Neutrophil (primary cell): Measurements from ENCODE around the gene GADD45G.

Source experiments
- H3K27ac ChIP-seq: fragments of 200-600 bp; sonication (generic); 2 replicates; pipeline ENCODE4 v1.5.1; 2016; ENCODE audit warnings: mild to moderate bottlenecking, moderate library complexity
- H3K27me3 ChIP-seq: fragments of 200-600 bp; sonication (generic); 2 replicates; pipeline ENCODE4 v1.6.0; 2016; ENCODE audit warnings: mild to moderate bottlenecking
- H3K36me3 ChIP-seq: fragments of 200-600 bp; sonication (generic); 2 replicates; pipeline ENCODE4 v1.5.1; 2017
- H3K4me1 ChIP-seq, 2 experiments: fragments of 200-600 bp in 1 of 2; sonication (generic) in 1 of 2; 1 replicate in 1 of 2; 2 replicates in 1 of 2; pipeline versions ENCODE4 v1.5.1 to v1.6.1; 2013 to 2016; ENCODE audit warnings: low read depth in 1 of 2, low read length in 1 of 2, mild to moderate bottlenecking in 1 of 2, moderate library complexity in 1 of 2; ENCODE audit not compliant: control insufficient read depth in 1 of 2, insufficient read depth in 1 of 2
- H3K4me3 ChIP-seq, 2 experiments: fragments of 200-600 bp in 1 of 2; sonication (generic) in 1 of 2; 1 replicate in 1 of 2; 2 replicates in 1 of 2; pipeline ENCODE4 v1.5.1; 2013 to 2016; ENCODE audit warnings: low read depth in 1 of 2, low read length in 1 of 2, mild to moderate bottlenecking in 1 of 2, moderate library complexity in 1 of 2
- H3K9me3 ChIP-seq: fragments of 200-600 bp; sonication (generic); 2 replicates; pipeline ENCODE4 v1.5.1; 2016
- TF ChIP-seq, protein P1 (sequence below): fragments of 200-600 bp; sonication (generic); IDR thresholded peaks from 2 replicates; pipeline ENCODE4 v1.5.1; 2016; ENCODE audit warnings: antibody characterized with exemption

The GADD45G gene

GRCh38 chr9:89590415-89590814 lies 14.4 kb upstream of the GADD45G start:
- H3K4me3 ChIP-seq, result no peak overlapping the region
- no peaks in the 10 kb centered on the region for H3K9me3 ChIP-seq
- TF ChIP-seq, protein P1, sequence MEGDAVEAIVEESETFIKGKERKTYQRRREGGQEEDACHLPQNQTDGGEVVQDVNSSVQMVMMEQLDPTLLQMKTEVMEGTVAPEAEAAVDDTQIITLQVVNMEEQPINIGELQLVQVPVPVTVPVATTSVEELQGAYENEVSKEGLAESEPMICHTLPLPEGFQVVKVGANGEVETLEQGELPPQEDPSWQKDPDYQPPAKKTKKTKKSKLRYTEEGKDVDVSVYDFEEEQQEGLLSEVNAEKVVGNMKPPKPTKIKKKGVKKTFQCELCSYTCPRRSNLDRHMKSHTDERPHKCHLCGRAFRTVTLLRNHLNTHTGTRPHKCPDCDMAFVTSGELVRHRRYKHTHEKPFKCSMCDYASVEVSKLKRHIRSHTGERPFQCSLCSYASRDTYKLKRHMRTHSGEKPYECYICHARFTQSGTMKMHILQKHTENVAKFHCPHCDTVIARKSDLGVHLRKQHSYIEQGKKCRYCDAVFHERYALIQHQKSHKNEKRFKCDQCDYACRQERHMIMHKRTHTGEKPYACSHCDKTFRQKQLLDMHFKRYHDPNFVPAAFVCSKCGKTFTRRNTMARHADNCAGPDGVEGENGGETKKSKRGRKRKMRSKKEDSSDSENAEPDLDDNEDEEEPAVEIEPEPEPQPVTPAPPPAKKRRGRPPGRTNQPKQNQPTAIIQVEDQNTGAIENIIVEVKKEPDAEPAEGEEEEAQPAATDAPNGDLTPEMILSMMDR, result no peak
- H3K27me3 ChIP-seq, result no peaks in the 10 kb centered on the region
- no peaks in the 10 kb centered on the region for H3K36me3 ChIP-seq
- H3K27ac ChIP-seq, result no peak overlapping the region
- no peaks in the 10 kb centered on the region for H3K4me1 ChIP-seq

GRCh38 chr9:89591274-89592212 lies 13.3 kb upstream of the GADD45G start:
- Histone ChIP-seq H3K27me3 (no peaks in the 10 kb centered on the region), H3K9me3 (no peaks in the 10 kb centered on the region), H3K36me3 (no peaks in the 10 kb centered on the region), H3K4me3 (no peak overlapping the region), H3K4me1 (no peaks in the 10 kb centered on the region), H3K27ac (no peak overlapping the region)
- TF ChIP-seq, protein P1, result no peak

- H3K4me1 ChIP-seq, result no peaks in the 10 kb centered on the region
- H3K4me3 ChIP-seq, result no peak overlapping the region
- H3K9me3 ChIP-seq, result no peaks in the 10 kb centered on the region
- no peaks in the 10 kb centered on the region for H3K36me3 ChIP-seq
- TF ChIP-seq, protein P1, result no peak
- no peaks in the 10 kb centered on the region for H3K27me3 ChIP-seq
- no peak overlapping the region for H3K27ac ChIP-seq
Observed at GRCh38 chr9:89592213-89592815, 12.5 kb upstream of the GADD45G start.

- TF ChIP-seq, protein P1, result no peak
- Histone ChIP-seq H3K27ac (no peak overlapping the region), H3K4me1 (no peaks in the 10 kb centered on the region), H3K27me3 (no peaks in the 10 kb centered on the region), H3K9me3 (no peaks in the 10 kb centered on the region), H3K4me3 (no peak overlapping the region), H3K36me3 (no peaks in the 10 kb centered on the region)
Observed at GRCh38 chr9:89592963-89593726, 11.7 kb upstream of the GADD45G start.

DNA sequence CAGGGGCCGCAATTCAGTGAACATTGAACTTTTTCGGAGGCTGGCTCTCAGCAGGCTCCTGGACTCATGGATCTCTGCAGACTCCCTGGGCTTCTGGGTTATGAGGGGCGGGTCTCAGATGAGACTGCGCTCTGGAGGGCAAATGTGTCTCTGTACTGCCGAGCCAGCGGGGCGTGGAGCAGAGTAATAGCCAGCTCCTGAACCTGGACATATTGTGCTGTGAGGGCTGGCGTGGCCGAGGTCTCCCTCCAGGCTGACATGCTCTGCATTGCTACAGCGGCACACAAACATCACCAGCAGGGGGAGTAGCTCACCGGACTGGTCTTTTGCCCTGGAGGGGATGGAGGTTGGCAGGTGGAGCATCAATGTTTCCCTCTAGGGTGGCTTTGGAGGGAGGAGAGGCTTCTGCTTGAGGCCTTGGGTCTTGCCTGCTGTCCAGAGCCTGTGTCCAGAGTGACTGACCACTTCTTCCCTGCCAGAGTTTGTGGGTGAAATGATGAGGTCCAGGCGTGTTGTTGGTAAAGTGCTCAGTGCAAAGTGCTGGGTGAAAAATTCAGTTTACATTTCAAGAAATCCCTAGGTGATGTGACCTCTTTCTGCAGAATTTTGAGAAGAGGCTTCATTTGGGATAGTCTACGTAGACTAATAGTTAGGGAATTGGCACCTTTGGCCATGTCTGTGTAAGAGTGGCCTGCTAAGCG lies 10.9 kb upstream of the GADD45G start:
- TF ChIP-seq, protein P1, result peak; percentile 54
- H3K4me1 ChIP-seq, result no peaks in the 10 kb centered on the region
- H3K4me3 ChIP-seq, result no peak overlapping the region
- H3K27ac ChIP-seq, result no peak overlapping the region
- H3K36me3 ChIP-seq, result no peaks in the 10 kb centered on the region
- no peaks in the 10 kb centered on the region for H3K9me3 ChIP-seq
- H3K27me3 ChIP-seq, result no peaks in the 10 kb centered on the region
